ENCODE results near the gene NUBPL.

GRCh38 chr14:31726337-31726736, 165.1 kb downstream of the NUBPL start:
- TF ChIP-seq CTCF (IDR thresholded peaks at IDR 0.05) (no peak), POLR2A (IDR thresholded peaks at IDR 0.05) (no peak)

Measured in Peyer's patch (tissue), 4 donors.